ENCODE measurements around the gene DGKH.

DNA sequence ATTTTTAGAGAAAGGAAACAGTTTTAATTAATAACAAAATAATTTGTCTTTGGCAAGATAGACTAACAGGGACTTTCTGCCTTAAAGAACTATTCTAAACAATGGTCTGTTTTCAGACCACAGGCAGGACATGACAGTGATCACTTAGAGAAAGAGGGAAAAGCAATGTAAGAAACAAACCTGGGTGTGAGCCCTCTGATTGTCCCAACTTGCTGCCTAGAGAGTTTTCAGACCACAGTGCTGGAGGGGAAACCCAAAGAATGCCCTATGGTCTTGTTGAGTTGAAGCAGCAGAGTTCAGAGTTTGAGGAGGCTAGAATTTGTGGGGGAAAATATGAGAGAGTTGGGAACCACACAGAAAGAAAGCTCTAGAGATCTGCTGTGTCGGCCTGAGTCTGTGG is 38.1 kb downstream of the DGKH start:
- no peak for TF ChIP-seq ELF4 (CRISPR knock-in tag; IDR thresholded peaks at IDR 0.05; ENCODE audit: borderline replicate concordance)
- TF ChIP-seq, protein P1, sequence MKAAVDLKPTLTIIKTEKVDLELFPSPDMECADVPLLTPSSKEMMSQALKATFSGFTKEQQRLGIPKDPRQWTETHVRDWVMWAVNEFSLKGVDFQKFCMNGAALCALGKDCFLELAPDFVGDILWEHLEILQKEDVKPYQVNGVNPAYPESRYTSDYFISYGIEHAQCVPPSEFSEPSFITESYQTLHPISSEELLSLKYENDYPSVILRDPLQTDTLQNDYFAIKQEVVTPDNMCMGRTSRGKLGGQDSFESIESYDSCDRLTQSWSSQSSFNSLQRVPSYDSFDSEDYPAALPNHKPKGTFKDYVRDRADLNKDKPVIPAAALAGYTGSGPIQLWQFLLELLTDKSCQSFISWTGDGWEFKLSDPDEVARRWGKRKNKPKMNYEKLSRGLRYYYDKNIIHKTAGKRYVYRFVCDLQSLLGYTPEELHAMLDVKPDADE (CRISPR knock-in tag; IDR thresholded peaks at IDR 0.05): no peak
- TF ChIP-seq, protein P2, sequence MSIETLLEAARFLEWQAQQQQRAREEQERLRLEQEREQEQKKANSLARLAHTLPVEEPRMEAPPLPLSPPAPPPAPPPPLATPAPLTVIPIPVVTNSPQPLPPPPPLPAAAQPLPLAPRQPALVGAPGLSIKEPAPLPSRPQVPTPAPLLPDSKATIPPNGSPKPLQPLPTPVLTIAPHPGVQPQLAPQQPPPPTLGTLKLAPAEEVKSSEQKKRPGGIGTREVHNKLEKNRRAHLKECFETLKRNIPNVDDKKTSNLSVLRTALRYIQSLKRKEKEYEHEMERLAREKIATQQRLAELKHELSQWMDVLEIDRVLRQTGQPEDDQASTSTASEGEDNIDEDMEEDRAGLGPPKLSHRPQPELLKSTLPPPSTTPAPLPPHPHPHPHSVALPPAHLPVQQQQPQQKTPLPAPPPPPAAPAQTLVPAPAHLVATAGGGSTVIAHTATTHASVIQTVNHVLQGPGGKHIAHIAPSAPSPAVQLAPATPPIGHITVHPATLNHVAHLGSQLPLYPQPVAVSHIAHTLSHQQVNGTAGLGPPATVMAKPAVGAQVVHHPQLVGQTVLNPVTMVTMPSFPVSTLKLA (IDR thresholded peaks at IDR 0.05): no peak
- no peak for TF ChIP-seq JUND (CRISPR knock-in tag; IDR thresholded peaks at IDR 0.05)
- TF ChIP-seq ZFP41 (CRISPR knock-in tag; IDR thresholded peaks at IDR 0.05; ENCODE audit: borderline replicate concordance): no peak
- TF ChIP-seq, protein P3, sequence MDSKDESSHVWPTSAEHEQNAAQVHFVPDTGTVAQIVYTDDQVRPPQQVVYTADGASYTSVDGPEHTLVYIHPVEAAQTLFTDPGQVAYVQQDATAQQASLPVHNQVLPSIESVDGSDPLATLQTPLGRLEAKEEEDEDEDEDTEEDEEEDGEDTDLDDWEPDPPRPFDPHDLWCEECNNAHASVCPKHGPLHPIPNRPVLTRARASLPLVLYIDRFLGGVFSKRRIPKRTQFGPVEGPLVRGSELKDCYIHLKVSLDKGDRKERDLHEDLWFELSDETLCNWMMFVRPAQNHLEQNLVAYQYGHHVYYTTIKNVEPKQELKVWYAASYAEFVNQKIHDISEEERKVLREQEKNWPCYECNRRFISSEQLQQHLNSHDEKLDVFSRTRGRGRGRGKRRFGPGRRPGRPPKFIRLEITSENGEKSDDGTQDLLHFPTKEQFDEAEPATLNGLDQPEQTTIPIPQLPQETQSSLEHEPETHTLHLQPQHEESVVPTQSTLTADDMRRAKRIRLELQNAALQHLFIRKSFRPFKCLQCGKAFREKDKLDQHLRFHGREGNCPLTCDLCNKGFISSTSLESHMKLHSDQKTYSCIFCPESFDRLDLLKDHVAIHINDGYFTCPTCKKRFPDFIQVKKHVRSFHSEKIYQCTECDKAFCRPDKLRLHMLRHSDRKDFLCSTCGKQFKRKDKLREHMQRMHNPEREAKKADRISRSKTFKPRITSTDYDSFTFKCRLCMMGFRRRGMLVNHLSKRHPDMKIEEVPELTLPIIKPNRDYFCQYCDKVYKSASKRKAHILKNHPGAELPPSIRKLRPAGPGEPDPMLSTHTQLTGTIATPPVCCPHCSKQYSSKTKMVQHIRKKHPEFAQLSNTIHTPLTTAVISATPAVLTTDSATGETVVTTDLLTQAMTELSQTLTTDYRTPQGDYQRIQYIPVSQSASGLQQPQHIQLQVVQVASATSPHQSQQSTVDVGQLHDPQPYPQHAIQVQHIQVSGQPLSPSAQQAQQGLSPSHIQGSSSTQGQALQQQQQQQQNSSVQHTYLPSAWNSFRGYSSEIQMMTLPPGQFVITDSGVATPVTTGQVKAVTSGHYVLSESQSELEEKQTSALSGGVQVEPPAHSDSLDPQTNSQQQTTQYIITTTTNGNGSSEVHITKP (CRISPR knock-in tag; IDR thresholded peaks at IDR 0.05; ENCODE audit: low read depth): no peak
- TF ChIP-seq CEBPB (IDR thresholded peaks at IDR 0.05; ENCODE audit: borderline replicate concordance, low read depth, low read length): no peak
- no peak for TF ChIP-seq DMAP1 (CRISPR knock-in tag; IDR thresholded peaks at IDR 0.05)
- TF ChIP-seq TP53 (CRISPR knock-in tag; conservative IDR thresholded peaks at IDR 0.05): no peak
